Lower leg skin (tissue), 4 donors: ENCODE results near the gene VEZF1. TPM values are rescaled to one million over a fixed set of nuclear protein-coding genes. Genes with fewer than 3 reads are reported as not detected.

Source experiments
- DNase-seq, 2 donors: peaks; one replicate each; pipeline ENCODE4 v3.0.0-alpha.2; 2019; ENCODE audit warnings: low spot score in 2 of 2
- H3K4me3 ChIP-seq: fragments of 200-600 bp; sonication (generic); 2 replicates; pipeline ENCODE4 v1.5.1; 2017; ENCODE audit warnings: mild to moderate bottlenecking, low read depth; ENCODE audit not compliant: poor library complexity, severe bottlenecking
- POLR2A ChIP-seq, 2 donors: fragments of 450-650 bp; IDR thresholded peaks; one replicate each; pipeline ENCODE4 v1.6.1; 2016 to 2017; ENCODE audit warnings: antibody characterized with exemption in 2 of 2, mild to moderate bottlenecking in 1 of 2, moderate library complexity in 1 of 2
- WGBS, 2 donors: methylation state at CpG; one replicate each; pipeline ENCODE4 v1.1.5; 2018; 5-methylcytosine and 5-hydroxymethylcytosine counted together
- intact Hi-C: fragments of 100-400 bp; cut with DNase I; formaldehyde crosslinking; loops from one replicate; pipeline ENCODE4 v1.15.0; 2023; ENCODE audit warnings: low total_unique reads
- total RNA-seq, 4 donors: library from RNA; depleted of rRNA; stranded (reverse); fragments of >200 nt; gene quantifications; one replicate each; pipeline ENCODE4 v1.1.0, GENCODE V29; 2016
- TF ChIP-seq, protein P1 (sequence below), 3 donors: fragments of 450-650 bp; IDR thresholded peaks; one replicate each; pipeline ENCODE4 v1.5.1; 2016; ENCODE audit warnings: antibody characterized with exemption in 3 of 3, mild to moderate bottlenecking in 3 of 3, moderate library complexity in 2 of 3

Gene VEZF1, protein sequence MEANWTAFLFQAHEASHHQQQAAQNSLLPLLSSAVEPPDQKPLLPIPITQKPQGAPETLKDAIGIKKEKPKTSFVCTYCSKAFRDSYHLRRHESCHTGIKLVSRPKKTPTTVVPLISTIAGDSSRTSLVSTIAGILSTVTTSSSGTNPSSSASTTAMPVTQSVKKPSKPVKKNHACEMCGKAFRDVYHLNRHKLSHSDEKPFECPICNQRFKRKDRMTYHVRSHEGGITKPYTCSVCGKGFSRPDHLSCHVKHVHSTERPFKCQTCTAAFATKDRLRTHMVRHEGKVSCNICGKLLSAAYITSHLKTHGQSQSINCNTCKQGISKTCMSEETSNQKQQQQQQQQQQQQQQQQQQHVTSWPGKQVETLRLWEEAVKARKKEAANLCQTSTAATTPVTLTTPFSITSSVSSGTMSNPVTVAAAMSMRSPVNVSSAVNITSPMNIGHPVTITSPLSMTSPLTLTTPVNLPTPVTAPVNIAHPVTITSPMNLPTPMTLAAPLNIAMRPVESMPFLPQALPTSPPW
- 10 to 100 TPM; 30.3 to 56.1 (median 46.6) TPM for total RNA-seq

- TF ChIP-seq, protein P1, sequence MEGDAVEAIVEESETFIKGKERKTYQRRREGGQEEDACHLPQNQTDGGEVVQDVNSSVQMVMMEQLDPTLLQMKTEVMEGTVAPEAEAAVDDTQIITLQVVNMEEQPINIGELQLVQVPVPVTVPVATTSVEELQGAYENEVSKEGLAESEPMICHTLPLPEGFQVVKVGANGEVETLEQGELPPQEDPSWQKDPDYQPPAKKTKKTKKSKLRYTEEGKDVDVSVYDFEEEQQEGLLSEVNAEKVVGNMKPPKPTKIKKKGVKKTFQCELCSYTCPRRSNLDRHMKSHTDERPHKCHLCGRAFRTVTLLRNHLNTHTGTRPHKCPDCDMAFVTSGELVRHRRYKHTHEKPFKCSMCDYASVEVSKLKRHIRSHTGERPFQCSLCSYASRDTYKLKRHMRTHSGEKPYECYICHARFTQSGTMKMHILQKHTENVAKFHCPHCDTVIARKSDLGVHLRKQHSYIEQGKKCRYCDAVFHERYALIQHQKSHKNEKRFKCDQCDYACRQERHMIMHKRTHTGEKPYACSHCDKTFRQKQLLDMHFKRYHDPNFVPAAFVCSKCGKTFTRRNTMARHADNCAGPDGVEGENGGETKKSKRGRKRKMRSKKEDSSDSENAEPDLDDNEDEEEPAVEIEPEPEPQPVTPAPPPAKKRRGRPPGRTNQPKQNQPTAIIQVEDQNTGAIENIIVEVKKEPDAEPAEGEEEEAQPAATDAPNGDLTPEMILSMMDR (IDR thresholded peaks at IDR 0.05), result no peak
- TF ChIP-seq POLR2A (IDR thresholded peaks at IDR 0.05), result no peak
- WGBS, 2 donors, result 0 to 1% methylated on average over 25 to 35 of the region's 74 CpGs
- intact Hi-C loops, result no loop called here
- H3K4me3 ChIP-seq, result peak within 1 kb of the TSS; percentile 46
- DNase-seq, result peak; percentile 47 to 94
Observed at GRCh38 chr17:57987581-57988300, at the start of gene VEZF1. Gene VEZF1 (minus strand): TSS chr17:57988254. CDS start chr17:57988111, 143 bp downstream.

- peak in 1 of 2 donors; percentile 18 for DNase-seq
- intact Hi-C loops, result no loop called here
- 46 to 48% methylated on average over 6 of the region's 6 CpGs for WGBS, 2 donors
Observed at GRCh38 chr17:58032691-58033415, 44.8 kb upstream of the VEZF1 start.

DNA sequence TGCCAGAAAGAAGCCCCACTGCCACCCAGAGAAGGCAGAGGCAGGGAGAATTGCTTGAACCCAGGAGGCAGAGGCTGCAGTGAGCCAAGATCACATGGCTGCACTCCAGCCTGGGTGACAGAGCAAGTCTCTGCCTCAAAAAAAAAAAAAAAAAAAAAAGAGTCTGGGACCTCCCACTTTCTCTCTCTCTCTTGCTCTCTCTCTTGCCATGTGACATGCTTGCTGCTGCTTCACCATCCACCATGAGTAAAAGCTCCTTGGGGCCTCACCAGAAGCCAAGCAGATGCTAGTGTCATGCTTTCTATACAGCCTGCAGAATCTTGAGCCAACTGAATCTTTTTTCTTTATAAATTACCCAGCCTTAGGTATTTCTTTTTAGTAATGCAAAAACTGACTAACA lies 40.5 kb upstream of the VEZF1 start:
- no peak for TF ChIP-seq POLR2A (IDR thresholded peaks at IDR 0.05)
- TF ChIP-seq, protein P1 (IDR thresholded peaks at IDR 0.05), result no peak
- intact Hi-C loops, result no loop called here
- H3K4me3 ChIP-seq, result no peak overlapping the region
- no peak for DNase-seq

More at GRCh38 chr17:58032691-58033415, 44.8 kb upstream of the VEZF1 start:
- H3K4me3 ChIP-seq, result no peak overlapping the region
- TF ChIP-seq, protein P1 (IDR thresholded peaks at IDR 0.05), result no peak
- no peak for TF ChIP-seq POLR2A (IDR thresholded peaks at IDR 0.05)

DNA sequence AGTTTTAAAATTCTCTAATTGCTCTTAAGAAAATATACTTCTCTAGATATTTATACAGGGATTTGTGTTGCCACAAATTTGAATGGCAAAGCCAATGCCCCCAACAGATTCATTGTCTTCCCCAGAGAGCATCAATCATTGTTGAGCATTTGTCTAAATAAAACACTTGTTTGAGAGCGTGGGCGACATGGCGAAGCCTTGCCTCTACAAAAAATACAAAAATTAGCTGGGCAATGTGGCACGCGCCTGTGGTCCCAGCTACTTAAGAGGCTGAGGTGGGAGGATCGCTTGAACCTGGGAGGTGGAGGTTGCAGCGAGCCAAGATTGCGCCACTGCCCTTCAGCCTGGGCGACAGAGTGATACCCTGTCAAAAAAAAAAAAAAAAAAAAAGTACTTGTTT lies 32.3 kb upstream of the VEZF1 start:
- intact Hi-C loops, result no loop called here
- no peak for DNase-seq
- WGBS, 2 donors, result 87 to 90% methylated on average over 9 of the region's 9 CpGs
- H3K4me3 ChIP-seq, result no peak overlapping the region
- TF ChIP-seq POLR2A (IDR thresholded peaks at IDR 0.05), result no peak
- TF ChIP-seq, protein P1 (IDR thresholded peaks at IDR 0.05), result no peak

- intact Hi-C loops, result no loop called here
- H3K4me3 ChIP-seq, result no peak overlapping the region
- TF ChIP-seq POLR2A (IDR thresholded peaks at IDR 0.05), result no peak
- TF ChIP-seq, protein P1 (IDR thresholded peaks at IDR 0.05), result no peak
- DNase-seq, result no peak
Observed at GRCh38 chr17:58019521-58019920, 31.5 kb upstream of the VEZF1 start.
